Urothelium cell line (cell line): Measurements from ENCODE around the gene MUC2.

Experiments
- DNase-seq: peaks from one replicate; pipeline ENCODE4 v3.0.0; 2011; ENCODE audit warnings: low spot score, mixed read lengths
- FAIRE-seq: peaks from 2 replicates; lab custom pipeline; 2011; peaks lifted over from hg19 to GRCh38; lab: Jason Lieb, UNC

The MUC2 gene

DNA sequence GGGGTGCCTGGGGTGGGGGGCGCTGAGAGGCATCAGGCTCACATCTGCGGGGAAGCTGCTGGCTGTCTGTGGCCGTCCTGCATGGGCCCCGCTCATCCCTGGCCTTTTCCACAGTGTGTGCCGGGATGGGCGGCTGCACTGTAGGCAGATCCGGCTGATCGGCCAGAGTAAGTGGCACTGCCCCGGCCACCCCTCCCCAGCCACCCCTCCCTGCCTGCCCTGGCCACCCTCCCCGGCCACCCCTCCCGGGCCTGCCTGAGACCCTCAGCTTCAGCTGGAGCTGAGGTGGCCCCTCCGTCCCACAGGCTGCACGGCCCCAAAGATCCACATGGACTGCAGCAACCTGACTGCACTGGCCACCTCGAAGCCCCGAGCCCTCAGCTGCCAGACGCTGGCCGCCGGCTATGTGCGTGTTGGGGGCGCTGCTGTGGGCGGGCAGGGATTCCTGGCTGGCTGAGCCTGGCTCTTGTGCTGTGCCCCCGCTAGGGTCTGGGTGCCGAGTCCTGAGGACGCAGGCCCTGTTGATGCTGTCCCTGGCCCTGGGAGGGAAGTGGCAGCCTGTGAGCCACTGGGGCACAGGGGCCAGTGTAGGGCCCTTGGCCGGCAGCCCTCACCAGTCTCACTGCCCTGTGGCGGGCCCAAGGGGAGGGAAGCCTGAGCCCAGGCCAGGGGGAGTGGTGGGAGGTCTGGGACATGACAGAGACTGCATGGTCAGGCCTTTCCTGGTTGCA is 10.9 kb downstream of the MUC2 start:
- FAIRE-seq, result no peak

DNA sequence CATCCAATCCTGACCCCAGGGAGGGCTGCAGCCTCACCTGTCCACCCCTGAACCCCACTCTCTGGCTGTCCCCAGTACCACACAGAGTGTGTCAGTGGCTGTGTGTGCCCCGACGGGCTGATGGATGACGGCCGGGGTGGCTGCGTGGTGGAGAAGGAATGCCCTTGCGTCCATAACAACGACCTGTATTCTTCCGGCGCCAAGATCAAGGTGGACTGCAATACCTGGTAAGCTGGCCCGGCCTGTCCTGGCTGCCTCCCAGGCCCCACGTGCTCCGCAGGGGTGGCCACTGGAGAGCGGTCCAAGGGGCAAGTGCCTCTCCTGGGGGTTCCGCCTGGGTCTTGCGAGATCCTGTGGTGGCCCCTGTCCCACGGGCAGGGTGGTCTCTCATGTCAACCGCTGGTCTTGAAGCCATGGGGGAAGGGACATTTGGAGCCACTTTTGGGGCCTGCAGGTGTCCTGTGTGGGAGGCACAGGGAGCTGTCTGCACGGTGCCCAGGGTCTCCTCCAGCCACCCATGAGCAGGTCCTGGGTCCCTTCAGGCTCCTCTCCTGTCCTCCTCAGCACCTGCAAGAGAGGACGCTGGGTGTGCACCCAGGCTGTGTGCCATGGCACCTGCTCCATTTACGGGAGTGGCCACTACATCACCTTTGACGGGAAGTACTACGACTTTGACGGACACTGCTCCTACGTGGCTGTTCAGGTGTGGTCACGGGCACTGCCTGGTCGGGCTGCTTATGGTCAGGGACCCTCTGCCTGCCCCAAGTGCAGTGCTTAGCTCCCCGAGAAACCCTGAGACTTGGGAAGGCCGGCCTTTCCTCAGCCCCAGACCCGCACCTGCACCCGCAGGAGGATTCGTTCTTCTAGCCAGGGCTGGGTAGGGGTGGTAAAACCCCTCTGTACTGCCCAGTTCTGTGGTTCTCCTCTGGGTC is 11.8 kb downstream of the MUC2 start:
- no peak for DNase-seq
- FAIRE-seq, result no peak

More for the DNA sequence above, 10.9 kb downstream of the MUC2 start:
- no peak for DNase-seq

DNA sequence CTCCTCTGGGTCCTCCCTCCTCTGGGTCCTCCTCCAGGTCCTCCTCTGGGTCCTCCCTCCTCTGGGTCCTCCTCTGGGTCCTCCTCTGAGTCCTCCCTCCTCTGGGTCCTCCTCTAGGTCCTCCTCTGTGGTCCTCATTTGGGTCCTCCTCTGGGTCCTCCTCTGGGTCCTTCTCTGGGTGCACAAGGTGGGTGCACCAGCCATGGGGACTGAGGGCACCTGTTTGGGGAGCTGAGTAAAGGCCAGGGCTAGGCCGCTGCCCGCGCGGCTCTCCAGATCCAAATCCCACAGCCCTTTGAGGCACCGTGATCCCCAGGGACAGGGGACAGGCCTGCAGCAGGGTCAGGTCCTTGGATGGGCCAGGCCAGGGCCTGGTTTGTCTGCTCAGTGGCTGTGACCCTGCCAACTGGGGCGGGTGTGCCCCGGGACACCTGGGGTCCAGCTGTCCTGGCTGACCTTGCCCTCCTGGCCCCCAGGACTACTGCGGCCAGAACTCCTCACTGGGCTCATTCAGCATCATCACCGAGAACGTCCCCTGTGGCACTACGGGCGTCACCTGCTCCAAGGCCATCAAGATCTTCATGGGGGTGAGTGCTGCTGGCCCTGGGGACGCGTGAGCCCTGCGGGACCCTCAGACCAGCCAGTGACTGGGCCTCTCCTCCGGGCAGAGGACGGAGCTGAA is 12.7 kb downstream of the MUC2 start:
- FAIRE-seq (no peak), DNase-seq (no peak)

DNA sequence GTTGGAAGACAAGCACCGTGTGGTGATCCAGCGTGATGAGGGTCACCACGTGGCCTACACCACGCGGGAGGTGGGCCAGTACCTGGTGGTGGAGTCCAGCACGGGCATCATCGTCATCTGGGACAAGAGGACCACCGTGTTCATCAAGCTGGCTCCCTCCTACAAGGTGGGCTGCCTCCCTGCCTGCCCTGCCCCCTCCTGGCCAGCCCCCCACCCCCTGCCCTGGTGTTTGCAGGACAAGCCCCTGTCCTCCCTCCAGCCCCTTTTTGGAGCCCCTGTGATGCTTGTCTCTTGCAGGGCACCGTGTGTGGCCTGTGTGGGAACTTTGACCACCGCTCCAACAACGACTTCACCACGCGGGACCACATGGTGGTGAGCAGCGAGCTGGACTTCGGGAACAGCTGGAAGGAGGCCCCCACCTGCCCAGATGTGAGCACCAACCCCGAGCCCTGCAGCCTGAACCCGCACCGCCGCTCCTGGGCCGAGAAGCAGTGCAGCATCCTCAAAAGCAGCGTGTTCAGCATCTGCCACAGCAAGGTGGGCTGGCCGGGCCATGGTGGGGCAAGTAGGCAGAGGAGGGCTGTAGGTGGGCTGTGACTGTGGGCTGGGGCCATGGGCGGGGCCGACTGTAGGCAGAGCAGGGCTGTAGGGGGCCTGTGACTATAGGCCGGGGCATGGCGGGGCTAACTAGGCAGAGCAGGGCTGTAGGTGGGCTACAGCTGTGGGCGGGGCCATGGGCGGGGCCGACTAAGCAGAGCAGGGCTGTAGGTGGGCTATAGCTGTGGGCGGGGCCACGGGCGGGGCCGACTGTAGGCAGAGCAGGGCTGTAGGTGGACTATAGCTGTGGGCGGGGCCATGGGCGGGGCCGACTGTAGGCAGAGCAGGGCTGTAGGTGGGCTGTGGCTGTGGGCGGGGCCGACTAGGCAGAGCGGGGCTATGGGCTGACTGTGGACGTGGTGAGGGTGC is 13.6 kb downstream of the MUC2 start:
- no peak for FAIRE-seq
- no peak for DNase-seq

DNA sequence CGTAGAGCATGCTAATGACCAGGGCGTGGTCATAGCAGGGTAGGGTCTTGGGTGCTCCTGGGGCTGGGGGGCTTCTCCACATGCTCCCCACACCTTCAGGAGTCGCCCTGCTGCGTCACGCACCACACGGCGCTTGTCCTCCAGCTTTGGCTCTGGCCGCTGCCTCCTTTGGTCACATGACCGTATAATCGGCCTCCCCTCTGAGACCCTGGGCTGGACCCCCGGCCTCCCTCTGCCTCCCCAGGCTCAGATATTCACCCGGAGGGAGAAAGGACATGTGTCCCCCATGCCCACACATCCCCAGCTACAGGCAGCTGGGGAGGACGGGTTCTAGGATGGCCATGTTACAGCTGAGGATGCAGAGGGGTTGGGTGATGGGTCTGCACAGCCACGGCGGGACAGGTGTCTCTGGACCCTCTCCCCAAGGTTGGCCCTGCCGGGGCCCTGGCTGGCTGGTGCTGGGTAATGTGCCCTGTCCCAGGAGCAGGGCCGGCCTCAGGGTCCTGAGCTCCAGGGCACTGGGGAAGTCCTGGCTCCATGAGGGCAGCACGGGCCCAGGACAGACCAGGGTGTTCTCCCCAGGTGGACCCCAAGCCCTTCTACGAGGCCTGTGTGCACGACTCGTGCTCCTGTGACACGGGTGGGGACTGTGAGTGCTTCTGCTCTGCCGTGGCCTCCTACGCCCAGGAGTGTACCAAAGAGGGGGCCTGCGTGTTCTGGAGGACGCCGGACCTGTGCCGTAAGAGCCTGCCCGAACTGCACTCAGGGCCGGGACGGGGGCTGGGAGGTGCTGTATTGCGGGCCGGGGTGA is 14.5 kb downstream of the MUC2 start:
- FAIRE-seq (no peak), DNase-seq (no peak)

DNA sequence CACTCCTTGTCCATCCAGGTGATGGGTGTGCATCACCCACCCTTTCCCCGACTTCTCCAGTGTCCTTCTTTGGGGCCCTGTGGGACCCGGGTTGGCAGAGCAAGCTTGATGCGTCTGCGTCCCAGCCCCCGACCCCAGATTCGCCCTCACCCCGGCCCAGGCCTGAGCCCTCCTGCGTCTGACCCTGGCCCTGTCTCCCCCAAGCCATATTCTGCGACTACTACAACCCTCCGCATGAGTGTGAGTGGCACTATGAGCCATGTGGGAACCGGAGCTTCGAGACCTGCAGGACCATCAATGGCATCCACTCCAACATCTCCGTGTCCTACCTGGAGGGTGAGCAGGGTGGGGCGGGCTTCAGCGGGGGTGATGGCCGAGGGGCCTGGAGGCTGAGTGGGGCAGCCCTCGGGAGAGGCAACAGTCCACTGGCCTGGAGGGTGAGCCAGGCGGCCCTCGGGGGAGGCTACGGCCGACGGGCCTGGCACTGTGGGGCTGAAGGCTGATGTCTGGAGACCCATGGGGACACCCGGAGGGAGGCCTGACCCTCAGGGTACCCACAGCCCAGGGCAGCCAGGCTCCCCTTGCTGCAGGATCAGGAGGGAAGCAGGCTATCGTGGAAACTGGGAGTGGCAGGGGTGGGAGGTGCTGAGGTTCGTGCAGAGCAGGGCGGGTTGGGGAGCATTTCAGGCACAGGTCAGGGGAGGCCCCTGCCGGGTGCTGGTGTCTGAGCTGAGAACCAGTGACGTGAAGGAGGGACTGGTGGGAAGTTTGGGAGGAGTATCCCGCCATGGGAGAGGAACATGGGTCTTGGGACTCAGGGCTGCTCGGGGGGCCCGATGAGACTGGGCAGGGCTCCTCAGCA is 15.3 kb downstream of the MUC2 start:
- no peak for FAIRE-seq
- no peak for DNase-seq

DNA sequence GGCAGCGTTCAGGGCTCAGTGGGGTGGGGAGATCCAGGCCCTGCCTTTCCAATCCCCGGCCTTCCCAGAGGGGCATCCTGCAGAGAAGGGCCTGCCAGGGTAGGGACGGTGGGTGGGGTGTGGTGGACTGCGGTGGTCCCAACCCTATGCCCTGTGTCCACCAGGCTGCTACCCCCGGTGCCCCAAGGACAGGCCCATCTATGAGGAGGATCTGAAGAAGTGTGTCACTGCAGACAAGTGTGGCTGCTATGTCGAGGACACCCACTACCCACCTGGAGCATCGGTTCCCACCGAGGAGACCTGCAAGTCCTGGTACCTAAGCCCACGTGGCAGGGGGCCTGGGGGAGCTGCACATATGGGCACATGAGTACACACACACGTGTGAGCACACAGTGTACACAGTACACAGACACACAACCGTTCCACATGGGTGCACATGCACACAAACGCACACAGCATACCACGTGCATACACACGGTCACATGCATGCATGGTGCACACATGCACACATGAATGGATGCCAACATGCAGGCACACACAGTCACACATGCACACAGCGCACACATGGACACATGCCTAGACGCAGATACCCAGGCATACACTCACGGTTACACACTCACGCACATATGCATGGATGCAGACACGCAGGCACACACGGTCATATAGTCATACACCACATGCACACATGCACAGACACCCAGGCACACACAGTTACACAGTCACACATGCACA is 16.1 kb downstream of the MUC2 start:
- FAIRE-seq (no peak), DNase-seq (no peak)

DNA sequence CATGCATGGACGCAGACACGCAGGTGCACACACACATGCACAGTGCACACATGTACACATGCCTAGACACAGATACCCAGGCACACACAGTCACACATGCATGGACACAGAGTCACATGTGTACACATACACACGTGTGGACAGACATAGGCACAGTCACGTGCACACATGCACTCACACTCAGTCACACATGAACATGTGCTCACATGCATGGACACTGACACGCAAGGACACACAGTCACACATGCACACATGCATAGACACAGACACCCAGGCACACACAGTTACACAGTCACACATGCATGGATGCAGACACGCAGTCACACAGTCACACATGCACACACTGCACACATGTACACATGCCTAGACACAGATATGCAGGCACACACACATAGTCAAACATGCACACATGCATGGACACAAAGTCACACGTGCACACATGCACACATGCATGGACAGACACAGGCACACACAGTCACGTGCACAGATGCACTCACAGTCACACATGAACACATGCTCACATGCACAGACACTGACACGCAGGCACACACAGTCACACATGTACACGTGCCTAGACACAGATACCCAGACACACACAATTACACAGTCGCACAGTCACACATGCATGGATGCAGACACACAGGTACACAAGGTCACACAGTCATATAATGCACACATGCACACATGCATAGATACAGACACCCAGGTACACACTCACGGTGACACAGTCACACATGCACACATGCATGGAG is 16.8 kb downstream of the MUC2 start:
- DNase-seq (no peak), FAIRE-seq (peak; percentile 84)

DNA sequence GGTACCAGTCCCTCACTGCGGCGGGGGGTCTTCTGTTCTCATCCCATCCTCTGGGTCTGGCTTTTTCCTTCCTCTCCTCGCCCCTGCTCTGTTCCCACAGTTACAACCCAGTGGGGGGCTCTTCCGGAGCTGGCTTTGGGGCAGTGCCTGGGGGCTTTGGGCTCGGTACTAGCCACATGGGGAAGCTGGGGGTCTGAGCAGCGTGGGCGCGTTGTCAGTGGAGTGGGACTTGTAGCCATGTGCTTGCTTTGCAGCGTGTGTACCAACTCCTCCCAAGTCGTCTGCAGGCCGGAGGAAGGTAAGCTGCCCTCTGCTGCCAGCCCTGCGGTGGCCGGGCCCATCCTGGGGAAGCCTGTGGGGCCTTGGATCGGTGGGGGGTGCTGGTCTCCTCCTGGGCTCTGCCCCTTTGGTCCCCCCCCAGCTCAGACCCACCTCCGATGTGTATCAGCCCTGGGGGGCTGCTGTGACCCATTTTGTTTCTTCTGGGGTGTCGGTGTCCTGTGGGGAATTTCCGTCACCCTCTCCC is 17.5 kb downstream of the MUC2 start:
- FAIRE-seq (no peak), DNase-seq (no peak)

DNA sequence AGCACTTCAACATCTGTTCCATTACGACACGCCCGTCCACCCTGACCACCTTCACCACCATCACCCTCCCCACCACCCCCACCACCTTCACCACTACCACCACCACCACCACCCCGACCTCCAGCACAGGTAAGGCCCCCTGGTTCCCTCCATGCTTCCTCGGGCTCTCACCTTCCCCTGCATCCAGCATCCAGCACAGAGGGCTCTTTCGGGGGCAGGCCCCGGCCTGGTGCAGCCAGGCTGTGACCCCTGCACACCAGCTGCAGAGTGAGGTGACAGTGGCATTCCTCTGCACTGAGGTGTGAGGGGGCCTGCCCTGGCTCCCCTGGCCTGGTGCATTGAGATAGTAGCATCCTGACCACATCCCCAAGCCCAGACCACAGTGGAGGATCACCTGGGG is 18.2 kb downstream of the MUC2 start:
- FAIRE-seq (no peak), DNase-seq (no peak)

DNA sequence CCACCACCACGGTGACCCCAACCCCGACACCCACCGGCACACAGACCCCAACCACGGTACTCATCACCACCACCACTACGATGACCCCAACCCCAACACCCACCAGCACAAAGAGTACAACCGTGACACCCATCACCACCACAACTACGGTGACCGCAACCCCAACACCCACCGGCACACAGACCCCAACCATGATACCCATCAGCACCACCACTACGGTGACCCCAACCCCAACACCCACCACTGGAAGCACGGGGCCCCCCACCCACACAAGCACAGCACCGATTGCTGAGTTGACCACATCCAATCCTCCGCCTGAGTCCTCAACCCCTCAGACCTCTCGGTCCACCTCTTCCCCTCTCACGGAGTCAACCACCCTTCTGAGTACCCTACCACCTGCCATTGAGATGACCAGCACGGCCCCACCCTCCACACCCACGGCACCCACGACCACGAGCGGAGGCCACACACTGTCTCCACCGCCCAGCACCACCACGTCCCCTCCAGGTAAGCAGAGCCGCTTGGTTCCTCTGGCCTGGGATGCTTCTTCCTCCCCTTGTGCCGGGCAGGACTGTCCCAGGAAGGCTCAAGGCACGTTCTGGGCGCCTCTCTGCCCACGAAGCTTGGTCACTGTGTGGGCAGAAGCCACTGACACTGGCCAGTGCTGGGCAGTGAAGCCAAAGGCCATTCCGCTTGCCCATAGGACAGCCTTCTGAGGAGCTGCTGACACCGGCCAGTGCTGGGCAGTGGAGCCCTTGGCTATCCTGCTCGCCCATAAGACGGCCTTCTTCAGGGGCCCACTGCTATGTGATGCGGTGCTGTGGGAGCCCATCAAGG is 25.1 kb downstream of the MUC2 start:
- FAIRE-seq, result no peak
- no peak for DNase-seq

DNA sequence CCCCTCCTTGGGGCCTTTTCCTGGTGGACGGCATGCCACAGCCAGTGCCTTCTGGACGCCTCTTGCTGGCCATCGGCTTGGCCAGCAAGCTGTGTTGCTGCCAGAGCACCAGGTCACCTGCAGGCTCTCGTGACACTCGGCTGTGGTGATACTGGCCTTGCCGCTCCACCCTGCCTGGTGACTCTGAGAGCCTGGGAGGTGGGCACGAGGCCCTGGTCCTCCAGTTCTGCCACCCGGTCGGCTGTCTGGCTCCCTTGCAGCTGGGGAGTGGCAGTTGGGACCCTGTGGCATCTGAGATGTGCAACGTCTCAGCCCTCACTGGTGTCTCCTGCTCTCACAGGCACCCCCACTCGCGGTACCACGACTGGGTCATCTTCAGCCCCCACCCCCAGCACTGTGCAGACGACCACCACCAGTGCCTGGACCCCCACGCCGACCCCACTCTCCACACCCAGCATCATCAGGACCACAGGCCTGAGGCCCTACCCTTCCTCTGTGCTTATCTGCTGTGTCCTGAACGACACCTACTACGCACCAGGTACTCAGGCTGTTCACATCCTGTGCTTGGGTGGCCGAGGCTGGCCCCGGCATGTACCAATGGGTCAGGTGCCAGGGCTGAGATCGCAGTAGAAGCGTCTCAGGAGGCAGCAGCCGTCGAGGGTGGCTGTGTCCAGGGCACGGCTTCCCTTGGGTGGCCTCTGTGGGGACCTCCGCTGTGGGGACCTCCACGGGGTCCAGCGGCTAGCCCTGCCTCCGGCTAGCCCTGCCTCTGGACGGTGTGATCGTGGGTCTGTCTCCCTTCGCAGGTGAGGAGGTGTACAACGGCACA is 26.0 kb downstream of the MUC2 start:
- FAIRE-seq (no peak), DNase-seq (no peak)

DNA sequence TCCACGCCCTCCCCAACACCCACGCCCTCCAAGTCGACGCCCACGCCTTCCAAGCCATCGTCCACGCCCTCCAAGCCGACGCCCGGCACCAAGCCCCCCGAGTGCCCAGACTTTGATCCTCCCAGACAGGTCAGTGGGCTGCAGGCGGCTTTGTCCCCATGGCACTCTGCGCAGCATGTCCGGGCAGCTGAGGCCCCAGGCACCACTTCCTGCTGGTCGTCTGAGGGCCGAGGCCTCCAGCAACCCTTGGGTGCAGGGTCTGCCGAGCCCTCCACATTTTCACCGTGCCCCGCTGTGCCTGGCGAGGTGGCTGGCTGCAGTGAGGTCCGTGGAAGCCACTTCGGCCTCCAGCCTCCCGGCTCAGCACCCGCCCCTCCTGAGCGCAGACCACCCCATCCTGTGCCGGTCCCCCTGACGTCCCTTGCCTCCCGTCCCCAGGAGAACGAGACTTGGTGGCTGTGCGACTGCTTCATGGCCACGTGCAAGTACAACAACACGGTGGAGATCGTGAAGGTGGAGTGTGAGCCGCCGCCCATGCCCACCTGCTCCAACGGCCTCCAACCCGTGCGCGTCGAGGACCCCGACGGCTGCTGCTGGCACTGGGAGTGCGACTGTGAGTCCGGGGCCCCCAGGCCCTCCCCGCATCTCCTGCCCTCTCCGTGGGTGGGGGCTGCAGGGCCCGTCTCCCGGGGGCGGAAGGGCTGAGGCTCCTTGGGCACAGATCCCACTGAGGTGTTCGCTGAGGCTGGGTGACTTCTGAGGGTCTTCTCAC is 26.8 kb downstream of the MUC2 start:
- no peak for DNase-seq
- FAIRE-seq, result no peak

DNA sequence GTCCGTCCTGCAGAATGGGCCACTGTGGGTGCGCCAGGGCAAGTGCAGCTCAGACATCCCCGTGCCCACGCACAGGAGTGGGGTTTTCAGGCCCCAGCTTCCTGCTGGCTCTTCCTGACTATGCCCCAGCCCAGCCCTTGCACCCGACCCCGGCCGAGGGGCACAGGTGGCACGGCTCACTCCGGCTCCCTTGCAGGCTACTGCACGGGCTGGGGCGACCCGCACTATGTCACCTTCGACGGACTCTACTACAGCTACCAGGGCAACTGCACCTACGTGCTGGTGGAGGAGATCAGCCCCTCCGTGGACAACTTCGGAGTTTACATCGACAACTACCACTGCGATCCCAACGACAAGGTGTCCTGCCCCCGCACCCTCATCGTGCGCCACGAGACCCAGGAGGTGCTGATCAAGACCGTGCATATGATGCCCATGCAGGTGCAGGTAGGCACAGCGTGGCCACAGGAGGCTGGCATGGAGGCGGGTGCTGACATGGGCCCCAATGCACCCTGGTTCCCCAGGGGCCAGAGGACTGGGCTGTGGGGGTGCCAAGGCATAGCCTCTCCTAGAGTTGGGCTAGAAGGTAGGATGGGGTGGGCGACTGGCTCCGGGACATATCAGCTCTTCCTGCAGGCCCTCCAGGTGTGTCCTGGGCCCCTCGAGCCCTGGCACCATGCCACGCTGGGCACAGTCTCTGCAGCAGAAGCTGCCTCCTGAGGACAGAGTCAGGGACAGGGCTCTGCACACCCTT is 27.7 kb downstream of the MUC2 start:
- no peak for DNase-seq
- no peak for FAIRE-seq
